G401 (cell line): ENCODE results near the gene LRCH1. TPM values are rescaled to one million over a fixed set of nuclear protein-coding genes. Genes with fewer than 3 reads are reported as not detected.

Experiments
- DNase-seq: peaks from one replicate; pipeline ENCODE4 v3.0.0-alpha.2; 2015; ENCODE audit warnings: low spot score
- in situ Hi-C: cut with HindIII; loops from 2 replicates; pipeline ENCODE4 v1.10.0; 2016; ENCODE audit warnings: low sequenced_read_pairs, mixed read lengths
- total RNA-seq: library from RNA; depleted of rRNA; stranded (reverse); fragments of >200 nt; shearing (Covaris generic); gene quantifications from 2 replicates; pipeline ENCODE4 v1.2.3, GENCODE V29; 2014

LRCH1 gene
- total RNA-seq, 1 experiment from 2014 or later = 0.85 TPM

- in situ Hi-C loops = no loop called here
- peak; percentile 47 for DNase-seq
These were observed 2.9 kb downstream of the LRCH1 start for GRCh38 chr13:46555722-46556417.

DNA sequence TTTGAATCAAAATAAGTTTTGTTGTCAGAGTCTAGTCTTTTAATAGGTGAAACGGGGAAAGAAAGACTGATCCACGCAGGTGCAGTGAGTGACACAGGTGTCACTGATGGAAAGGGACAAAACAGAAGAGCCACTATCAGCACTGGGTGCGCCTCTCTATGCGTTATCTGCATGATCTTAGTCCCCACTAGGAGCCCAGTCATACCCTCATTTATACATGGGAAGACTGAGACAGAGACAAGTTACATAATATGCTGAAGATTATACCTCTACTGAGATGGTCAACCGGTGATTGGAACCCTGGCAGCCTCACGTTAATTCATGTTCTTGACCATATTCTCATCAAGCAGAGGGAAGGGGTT is 3.4 kb downstream of the LRCH1 start:
- DNase-seq = peak; percentile 54
- in situ Hi-C loops = no loop called here

DNA sequence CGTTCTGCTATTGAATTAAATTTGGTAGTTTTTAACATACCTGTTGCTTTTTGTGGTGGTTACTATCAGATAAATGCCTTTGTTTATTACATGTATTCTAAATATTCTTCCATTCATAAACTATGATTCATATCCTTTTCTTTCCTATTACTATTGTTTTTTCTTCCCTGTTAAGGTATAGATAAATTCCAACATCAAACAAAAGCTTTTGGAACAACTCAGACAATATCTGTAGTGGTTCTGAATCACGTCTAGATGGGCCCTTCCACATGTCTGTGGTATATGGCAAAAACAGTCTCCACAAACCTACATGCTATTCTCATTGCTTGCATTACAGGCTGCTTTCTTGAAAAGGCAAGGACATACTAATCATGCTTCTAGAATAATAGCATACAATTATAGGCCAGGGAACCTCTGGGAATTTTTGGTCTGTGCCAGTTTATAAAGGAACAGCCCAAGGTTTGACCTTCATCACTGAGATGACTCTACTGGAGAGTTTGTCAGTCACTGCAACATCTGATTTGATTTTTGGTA is 6.4 kb downstream of the LRCH1 start:
- in situ Hi-C loops = no loop called here
- DNase-seq = peak; percentile 8

DNA sequence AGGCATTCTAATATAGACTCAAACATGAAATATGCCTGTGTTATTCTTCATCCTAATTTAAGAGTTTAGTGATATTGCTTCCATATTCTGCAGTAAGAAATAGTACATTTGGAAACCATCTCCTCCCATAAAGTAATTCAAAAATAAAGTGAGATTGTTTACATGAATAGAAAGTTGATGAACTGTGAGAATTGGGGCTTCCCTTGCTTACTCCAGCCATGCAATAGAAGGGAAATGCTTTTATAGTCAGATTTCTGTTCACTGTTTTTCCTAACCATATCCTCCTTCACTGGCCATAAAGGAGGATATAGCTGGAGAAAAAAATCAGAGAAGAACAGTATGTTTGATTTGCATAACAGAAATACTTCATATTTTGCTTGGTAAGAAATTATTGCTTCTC is 7.8 kb downstream of the LRCH1 start:
- peak; percentile 20 for DNase-seq
- in situ Hi-C loops = no loop called here

- no peak for DNase-seq
- in situ Hi-C loops = no loop called here
These were observed 8.3 kb downstream of the LRCH1 start for GRCh38 chr13:46561286-46561685.

- DNase-seq = no peak
- in situ Hi-C loops = no loop called here
These were observed 8.7 kb downstream of the LRCH1 start for GRCh38 chr13:46561691-46562090.

GRCh38 chr13:46562152-46562551 is 9.2 kb downstream of the LRCH1 start:
- in situ Hi-C loops = no loop called here
- no peak for DNase-seq

DNA sequence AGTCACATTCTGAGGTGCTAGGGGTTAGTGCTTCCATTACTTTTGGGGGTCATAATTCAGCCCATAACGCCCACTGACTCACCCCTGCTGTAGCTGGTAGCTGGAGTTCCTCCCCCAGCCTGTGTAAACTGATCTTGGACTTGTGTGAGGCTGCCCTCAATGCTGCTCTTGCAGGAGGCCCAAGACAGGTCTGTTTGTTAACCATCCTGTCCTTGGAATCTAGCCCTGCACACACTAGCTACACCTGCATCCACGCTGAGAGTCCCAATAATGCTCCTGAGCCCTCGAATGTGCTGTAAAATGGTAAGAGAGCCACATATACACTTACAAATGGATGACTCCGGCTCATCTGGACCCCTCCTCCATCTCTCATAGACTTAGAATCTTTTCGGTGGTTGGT is 9.6 kb downstream of the LRCH1 start:
- DNase-seq = peak; percentile 72
- in situ Hi-C loops = no loop called here

- in situ Hi-C loops = no loop called here
- no peak for DNase-seq
These were observed 13.1 kb downstream of the LRCH1 start for GRCh38 chr13:46565808-46566750.

- peak; percentile 35 for DNase-seq
- in situ Hi-C loops = no loop called here
These were observed 14.7 kb downstream of the LRCH1 start for GRCh38 chr13:46567671-46568070.

- in situ Hi-C loops = no loop called here
- DNase-seq = peak; percentile 98
These were observed 16.5 kb downstream of the LRCH1 start for GRCh38 chr13:46569456-46569855.

GRCh38 chr13:46570273-46570672 is 17.3 kb downstream of the LRCH1 start:
- no peak for DNase-seq
- in situ Hi-C loops = no loop called here

DNA sequence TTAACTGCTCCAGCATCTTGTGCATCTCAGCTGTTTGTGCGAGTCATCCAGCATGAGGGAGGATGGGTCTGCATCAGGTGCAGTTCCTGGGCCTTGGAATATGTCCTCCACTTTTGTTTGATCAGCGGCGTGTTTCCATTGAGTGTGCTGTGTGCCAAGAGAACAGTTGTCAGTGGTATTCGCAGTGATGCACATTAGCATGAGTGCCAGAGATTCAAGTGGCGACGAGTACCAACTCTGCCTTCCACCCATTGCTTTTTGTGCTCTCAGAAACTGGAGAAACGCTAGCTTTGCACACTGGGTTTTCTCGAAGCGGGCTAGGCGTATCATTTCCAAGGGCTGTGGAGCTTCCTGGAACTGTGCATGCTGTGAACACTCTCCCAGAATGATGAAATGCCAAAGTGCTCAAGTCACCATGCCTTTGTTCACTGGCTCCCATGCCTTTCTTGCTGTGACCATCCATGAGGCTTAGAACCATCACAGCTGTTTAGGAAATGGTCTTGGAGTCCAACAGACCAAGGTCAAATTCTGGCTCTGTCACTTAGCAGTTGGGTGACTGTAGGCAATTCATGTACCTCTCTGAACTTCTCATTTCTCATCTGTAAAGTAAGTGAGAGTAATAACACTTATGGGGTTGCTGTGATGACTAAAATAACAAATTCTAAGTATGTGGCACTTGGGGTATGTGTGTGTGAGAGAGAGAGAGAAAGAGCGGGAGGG is 18.4 kb downstream of the LRCH1 start:
- in situ Hi-C loops = no loop called here
- peak; percentile 90 for DNase-seq

DNA sequence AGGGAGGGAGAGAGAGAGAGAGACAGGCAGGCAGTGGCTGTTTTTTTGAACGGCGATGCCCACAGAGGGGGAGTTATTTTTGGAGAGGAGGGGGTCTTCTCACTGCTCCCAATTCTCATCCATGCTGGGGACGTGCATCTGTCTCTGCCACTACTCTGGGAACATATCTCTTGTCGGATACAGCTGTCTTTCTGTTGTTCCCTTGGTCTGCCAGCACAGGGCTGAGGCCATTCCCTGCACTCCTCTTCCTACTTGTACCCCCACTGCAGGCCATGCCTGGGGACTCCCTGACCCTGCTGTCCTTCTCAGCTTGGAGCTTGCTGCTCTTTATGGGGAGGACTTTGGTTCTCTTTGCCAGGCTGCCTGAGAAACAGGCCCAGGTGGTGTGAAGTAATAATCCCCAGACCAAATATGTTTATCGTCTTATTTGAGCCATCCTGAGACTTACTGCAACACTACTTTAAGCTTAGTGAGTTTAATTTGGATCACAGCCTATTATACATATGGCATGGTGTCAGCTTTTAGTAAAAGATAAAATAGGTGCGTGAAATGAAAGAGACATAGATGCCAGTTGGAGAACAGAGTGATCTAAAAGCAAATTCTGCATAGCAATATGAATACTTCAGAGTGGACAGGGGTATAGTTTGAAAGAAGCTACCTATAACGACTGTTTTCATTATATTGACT is 19.1 kb downstream of the LRCH1 start:
- peak; percentile 27 for DNase-seq
- in situ Hi-C loops = no loop called here

GRCh38 chr13:46572752-46573431 is 19.9 kb downstream of the LRCH1 start:
- peak; percentile 14 for DNase-seq
- in situ Hi-C loops = no loop called here

GRCh38 chr13:46575301-46575771 is 22.4 kb downstream of the LRCH1 start:
- in situ Hi-C loops = no loop called here
- no peak for DNase-seq

- in situ Hi-C loops = no loop called here
These were observed 22.9 kb downstream of the LRCH1 start for GRCh38 chr13:46575818-46576221.

DNA sequence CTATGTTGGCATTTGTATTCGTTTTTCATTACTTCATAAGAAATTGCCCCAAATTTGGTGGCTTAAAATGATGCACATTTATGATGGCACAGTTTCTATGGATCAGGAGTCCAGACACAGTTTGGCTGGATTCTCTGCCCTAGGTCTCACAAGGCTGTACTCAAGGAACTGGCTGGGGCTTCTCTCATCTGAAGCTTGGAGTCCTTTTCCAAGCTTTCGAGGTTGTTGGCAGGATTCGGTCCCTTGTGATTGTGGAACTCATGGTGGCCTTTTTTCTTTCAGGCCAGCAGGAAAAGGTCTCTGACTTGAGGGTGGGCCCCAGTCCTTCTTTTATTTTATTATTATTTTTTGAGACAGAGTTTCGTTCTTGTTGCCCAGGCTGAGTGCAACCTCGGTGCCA is 23.8 kb downstream of the LRCH1 start:
- in situ Hi-C loops = no loop called here
- DNase-seq = peak; percentile 24

More at GRCh38 chr13:46575818-46576221, 22.9 kb downstream of the LRCH1 start:
- peak; percentile 81 for DNase-seq
